ENCODE data around the gene FBXO40. TPM values are rescaled to one million over a fixed set of nuclear protein-coding genes. Genes with fewer than 3 reads are reported as not detected.

Gene FBXO40
- total and polyA plus RNA-seq, 7 donors: 0.95 to 152 (median 33.0) TPM

DNA sequence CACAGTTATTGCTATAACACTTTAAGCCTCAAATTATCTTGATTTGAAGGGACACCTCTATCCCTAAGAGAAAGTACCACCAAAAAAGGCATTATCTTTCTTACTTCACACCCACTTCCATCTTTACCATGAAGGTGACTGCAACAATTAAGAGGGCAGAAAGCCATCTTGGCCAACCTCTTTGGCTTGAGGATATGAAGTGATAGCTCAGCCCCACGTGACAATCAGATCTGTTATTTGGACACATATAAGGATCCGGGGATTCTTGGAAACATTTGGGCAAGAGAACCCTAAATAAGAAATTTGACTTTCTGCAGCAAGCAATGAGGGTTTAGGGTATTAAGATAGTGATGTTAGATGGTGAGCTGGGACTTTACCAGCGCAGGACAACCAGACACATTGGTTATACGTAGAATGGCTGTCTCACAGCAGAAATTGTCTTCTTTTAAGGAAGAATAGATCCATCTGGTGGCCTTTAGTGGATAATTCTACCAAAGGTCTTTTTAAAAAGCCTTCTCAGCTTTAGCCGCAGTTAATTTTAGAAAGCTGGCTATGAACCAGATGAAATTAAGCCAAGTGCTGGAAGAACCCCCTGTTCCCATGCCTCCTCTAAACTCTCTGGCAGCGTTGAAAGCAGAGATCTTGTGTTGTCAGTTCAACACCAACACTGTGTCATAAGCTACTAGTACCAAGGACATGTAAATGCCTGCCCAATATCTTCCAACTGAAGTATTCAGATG, 55.2 kb downstream of the FBXO40 start:
- no peaks in the 10 kb centered on the region for H3K36me3 ChIP-seq (ENCODE audit: insufficient read depth in 1 of 2, low read depth in 1 of 2)
- TF ChIP-seq, protein P1, sequence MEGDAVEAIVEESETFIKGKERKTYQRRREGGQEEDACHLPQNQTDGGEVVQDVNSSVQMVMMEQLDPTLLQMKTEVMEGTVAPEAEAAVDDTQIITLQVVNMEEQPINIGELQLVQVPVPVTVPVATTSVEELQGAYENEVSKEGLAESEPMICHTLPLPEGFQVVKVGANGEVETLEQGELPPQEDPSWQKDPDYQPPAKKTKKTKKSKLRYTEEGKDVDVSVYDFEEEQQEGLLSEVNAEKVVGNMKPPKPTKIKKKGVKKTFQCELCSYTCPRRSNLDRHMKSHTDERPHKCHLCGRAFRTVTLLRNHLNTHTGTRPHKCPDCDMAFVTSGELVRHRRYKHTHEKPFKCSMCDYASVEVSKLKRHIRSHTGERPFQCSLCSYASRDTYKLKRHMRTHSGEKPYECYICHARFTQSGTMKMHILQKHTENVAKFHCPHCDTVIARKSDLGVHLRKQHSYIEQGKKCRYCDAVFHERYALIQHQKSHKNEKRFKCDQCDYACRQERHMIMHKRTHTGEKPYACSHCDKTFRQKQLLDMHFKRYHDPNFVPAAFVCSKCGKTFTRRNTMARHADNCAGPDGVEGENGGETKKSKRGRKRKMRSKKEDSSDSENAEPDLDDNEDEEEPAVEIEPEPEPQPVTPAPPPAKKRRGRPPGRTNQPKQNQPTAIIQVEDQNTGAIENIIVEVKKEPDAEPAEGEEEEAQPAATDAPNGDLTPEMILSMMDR (IDR thresholded peaks at IDR 0.05): peak; percentile 7
- peak overlapping the region; percentile 48 for H3K27ac ChIP-seq
- WGBS, 3 donors: 16 to 26% (median 18%) methylated on average over 6 of the region's 6 CpGs
- DNase-seq (no peak), ATAC-seq (peak; percentile 84 to 99 (median 99))
- peaks cover 14% of the 10 kb centered on the region for H3K4me1 ChIP-seq
- intact Hi-C loops (cut with DNase I): loop anchor here (5.0 to 10.0 kb wide), 3 partner anchors 51 to 104 kb away; partner anchors contain the start of gene POLQ (in 1 of the 2)
- no peak overlapping the region for H3K4me3 ChIP-seq
- no peaks in the 10 kb centered on the region for H3K27me3 ChIP-seq (ENCODE audit: insufficient read depth in 3 of 3, low read length in 2 of 3)
- H3K9me3 ChIP-seq: peaks cover 7% of the 10 kb centered on the region

DNA sequence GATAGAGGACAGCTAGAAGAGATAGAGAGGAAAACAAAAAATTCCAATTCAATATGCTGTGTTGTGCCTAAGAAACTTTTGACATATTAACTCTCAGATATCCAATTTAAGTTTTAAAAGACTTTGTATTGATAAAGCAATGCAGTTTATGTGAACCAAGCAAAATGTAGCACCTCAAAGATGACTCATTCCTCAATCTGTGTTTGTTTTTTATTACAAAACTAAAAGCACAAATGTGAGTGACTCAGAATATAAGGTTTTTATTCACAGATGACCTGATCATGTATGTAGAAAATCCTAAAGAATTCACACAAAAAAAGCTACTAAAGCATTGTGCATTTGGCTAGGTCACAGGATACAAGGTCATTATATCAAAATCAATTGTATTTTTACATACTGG, 56.5 kb downstream of the FBXO40 start:
- intact Hi-C loops (cut with DNase I): loop anchor here (5.0 to 10.0 kb wide), 3 partner anchors 52 to 105 kb away; partner anchors contain the start of gene POLQ (in 1 of the 2)
- H3K4me1 ChIP-seq: peaks cover 14% of the 10 kb centered on the region
- H3K4me3 ChIP-seq: no peak overlapping the region
- ATAC-seq (no peak), DNase-seq (no peak)
- no peaks in the 10 kb centered on the region for H3K27me3 ChIP-seq (ENCODE audit: insufficient read depth in 3 of 3, low read length in 2 of 3)
- TF ChIP-seq, protein P1 (IDR thresholded peaks at IDR 0.05): no peak
- H3K36me3 ChIP-seq (ENCODE audit: insufficient read depth in 1 of 2, low read depth in 1 of 2): no peaks in the 10 kb centered on the region
- peaks cover 7% of the 10 kb centered on the region for H3K9me3 ChIP-seq
- no peak overlapping the region for H3K27ac ChIP-seq

DNA sequence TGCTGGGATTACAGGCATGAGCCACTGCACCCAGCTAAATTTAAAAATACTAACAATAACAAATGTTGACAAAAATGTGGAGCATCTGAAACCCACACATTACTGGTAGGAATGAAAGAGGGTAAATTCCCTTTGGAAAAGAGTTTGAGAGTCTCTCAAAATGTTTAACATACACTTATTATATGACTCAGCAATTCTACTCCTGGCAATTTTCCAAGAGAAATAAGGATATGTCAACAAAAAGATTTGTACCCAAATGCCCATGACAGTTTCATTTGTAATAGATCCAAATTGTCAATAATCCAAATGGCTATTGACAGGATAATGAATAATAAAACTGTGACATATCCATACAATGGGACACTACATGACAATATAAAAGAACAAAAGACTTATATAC, 58.5 kb downstream of the FBXO40 start:
- Histone ChIP-seq H3K27me3 (ENCODE audit: insufficient read depth in 3 of 3, low read length in 2 of 3) (no peaks in the 10 kb centered on the region), H3K9me3 (peaks cover 7% of the 10 kb centered on the region), H3K4me1 (peaks cover 14% of the 10 kb centered on the region), H3K36me3 (ENCODE audit: insufficient read depth in 1 of 2, low read depth in 1 of 2) (no peaks in the 10 kb centered on the region), H3K4me3 (no peak overlapping the region), H3K27ac (no peak overlapping the region)
- DNase-seq (no peak), ATAC-seq (no peak)
- intact Hi-C loops (cut with DNase I): no loop called here
- TF ChIP-seq, protein P1 (IDR thresholded peaks at IDR 0.05): no peak

DNA sequence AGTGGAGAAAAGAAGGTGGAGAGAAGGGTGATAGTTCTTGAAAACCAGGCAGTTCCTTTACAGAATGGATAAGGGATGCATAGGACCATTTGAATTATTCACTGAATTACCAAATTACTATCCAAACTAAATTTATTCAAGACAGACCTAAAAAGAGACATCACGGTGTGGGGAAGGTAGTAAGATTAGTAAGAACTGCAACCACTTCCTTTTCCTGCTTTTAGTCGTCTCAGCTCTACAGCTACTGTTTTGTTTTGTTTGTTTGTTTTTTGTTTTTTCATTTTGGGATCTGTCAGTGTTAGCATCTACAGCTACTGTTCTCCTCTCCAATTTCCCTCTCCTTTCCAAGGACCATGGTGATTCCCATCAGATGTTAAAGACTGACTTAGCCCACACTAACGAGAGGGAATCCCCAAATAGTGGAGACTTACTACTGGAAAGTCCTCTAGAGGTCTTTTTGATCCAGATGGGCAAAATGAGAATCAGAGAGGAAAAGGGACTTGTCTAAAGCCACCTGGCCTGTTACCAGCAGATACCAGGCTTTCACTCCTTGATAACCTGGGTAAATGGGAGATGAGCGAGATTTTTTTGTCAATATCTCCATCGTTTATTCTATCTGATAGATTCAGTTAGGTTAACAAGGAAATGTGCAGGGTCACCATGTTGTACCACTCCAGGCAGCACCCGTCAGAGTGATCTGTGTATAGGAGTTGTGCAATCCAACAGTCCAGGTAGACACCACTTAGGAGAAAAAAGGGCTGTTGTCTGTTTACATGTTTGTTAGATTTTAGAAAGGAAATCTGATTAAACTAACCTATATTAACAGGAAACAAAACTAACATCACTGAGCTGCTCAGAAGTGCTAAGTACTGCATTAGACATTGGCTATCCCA, 61.6 kb downstream of the FBXO40 start:
- Histone ChIP-seq H3K36me3 (ENCODE audit: insufficient read depth in 1 of 2, low read depth in 1 of 2) (no peaks in the 10 kb centered on the region), H3K4me1 (peaks cover 4% of the 10 kb centered on the region), H3K9me3 (peaks cover 7% of the 10 kb centered on the region), H3K27ac (no peak overlapping the region), H3K4me3 (no peak overlapping the region), H3K27me3 (ENCODE audit: insufficient read depth in 3 of 3, low read length in 2 of 3) (no peaks in the 10 kb centered on the region)
- ATAC-seq (no peak), DNase-seq (no peak)
- 85 to 92% (median 86%) methylated on average over 6 of the region's 6 CpGs for WGBS, 3 donors
- TF ChIP-seq, protein P1 (IDR thresholded peaks at IDR 0.05): no peak
- intact Hi-C loops (cut with DNase I): no loop called here
